H1 (cell line): ENCODE data around the gene DNAAF8. TPM values are rescaled to one million over a fixed set of nuclear protein-coding genes. Genes with fewer than 3 reads are reported as not detected.
A peak's percentile ranks its signal among the peaks of the same experiment; 100 is the strongest.

Experiments used
- BRCA1 ChIP-seq: IDR thresholded peaks from 2 replicates; pipeline ENCODE4 v1.6.1; 2012; ENCODE audit warnings: low read depth, low read length, improper control_type of control experiment
- EGR1 ChIP-seq: IDR thresholded peaks from 2 replicates; pipeline ENCODE4 v1.6.1; 2011; ENCODE audit warnings: low read depth, low read length, borderline replicate concordance
- HDAC6 ChIP-seq: IDR thresholded peaks from one replicate; pipeline ENCODE4 v1.7.1; 2012; ENCODE audit warnings: low read depth, mild to moderate bottlenecking, inconsistent platforms, low read length, moderate library complexity
- JUN ChIP-seq: IDR thresholded peaks from 2 replicates; pipeline ENCODE4 v1.6.1; 2011; ENCODE audit warnings: low read depth, mild to moderate bottlenecking, improper control_type of control experiment, low read length
- KDM4A ChIP-seq: IDR thresholded peaks from one replicate; pipeline ENCODE4 v1.7.1; 2012; ENCODE audit warnings: low read depth, mild to moderate bottlenecking, moderate library complexity, low read length, inconsistent platforms; ENCODE audit not compliant: severe bottlenecking
- KDM5A ChIP-seq: fragments of 200-600 bp; IDR thresholded peaks from 2 replicates; pipeline ENCODE4 v1.7.1; 2012; ENCODE audit warnings: mild to moderate bottlenecking, low read length, inconsistent platforms, mixed read lengths
- NANOG ChIP-seq: IDR thresholded peaks from 2 replicates; pipeline ENCODE4 v1.6.1; 2011; ENCODE audit warnings: low read length, low read depth, mild to moderate bottlenecking, inconsistent platforms; ENCODE audit not compliant: insufficient read depth, poor library complexity, severe bottlenecking
- NRF1 ChIP-seq: IDR thresholded peaks from 2 replicates; pipeline ENCODE4 v1.6.1; 2011; ENCODE audit warnings: mild to moderate bottlenecking, low read depth, low read length, improper control_type of control experiment
- PHF8 ChIP-seq: fragments of 200-600 bp; sonication (generic); conservative IDR thresholded peaks from 2 replicates; pipeline ENCODE4 v1.7.1; 2012; ENCODE audit warnings: low read depth, mild to moderate bottlenecking, inconsistent platforms, low read length, moderate library complexity
- POLR2AphosphoS5 ChIP-seq: IDR thresholded peaks from 2 replicates; pipeline ENCODE4 v1.6.1; 2011; ENCODE audit warnings: low read depth, low read length
- RXRA ChIP-seq: IDR thresholded peaks from 2 replicates; pipeline ENCODE4 v1.6.1; 2011; ENCODE audit warnings: low read depth, mild to moderate bottlenecking, low read length, moderate library complexity; ENCODE audit not compliant: insufficient read depth
- SAP30 ChIP-seq: fragments of 300-600 bp; sonication (generic); IDR thresholded peaks from 2 replicates; pipeline ENCODE4 v1.7.1; 2012; ENCODE audit warnings: low read length, moderate library complexity, mild to moderate bottlenecking, inconsistent platforms; ENCODE audit not compliant: insufficient read depth, insufficient replicate concordance
- SIN3A ChIP-seq, 2 experiments: IDR thresholded peaks in 1 of 2; conservative IDR thresholded peaks in 1 of 2; 2 replicates each; pipeline ENCODE4 v1.6.1; 2011 to 2012; ENCODE audit warnings: low read length in 2 of 2, improper control_type of control experiment in 1 of 2, low read depth in 1 of 2, mild to moderate bottlenecking in 1 of 2
- SIRT6 ChIP-seq: IDR thresholded peaks from one replicate; pipeline ENCODE4 v1.7.1; 2012; ENCODE audit warnings: low read length, inconsistent platforms
- SP1 ChIP-seq: IDR thresholded peaks from 2 replicates; pipeline ENCODE4 v1.6.1; 2011; ENCODE audit warnings: low read depth, low read length
- TAF1 ChIP-seq: IDR thresholded peaks from 2 replicates; pipeline ENCODE4 v1.6.1; 2011; ENCODE audit warnings: mild to moderate bottlenecking, low read depth, low read length
- TAF7 ChIP-seq: optimal IDR thresholded peaks from 2 replicates; pipeline ENCODE3; 2011; ENCODE audit warnings: low read depth, mild to moderate bottlenecking, inconsistent platforms, low read length, moderate library complexity, borderline replicate concordance
- TBP ChIP-seq: IDR thresholded peaks from 2 replicates; pipeline ENCODE4 v1.6.1; 2011; ENCODE audit warnings: low read depth, low read length, improper control_type of control experiment
- TEAD4 ChIP-seq: IDR thresholded peaks from 2 replicates; pipeline ENCODE4 v1.6.1; 2012; ENCODE audit warnings: low read depth, low read length, inconsistent platforms, mixed read lengths
- YY1 ChIP-seq: IDR thresholded peaks from 2 replicates; pipeline ENCODE4 v1.6.1; 2011; ENCODE audit warnings: low read depth, mild to moderate bottlenecking, low read length
- polyA plus RNA-seq, 7 experiments: library from polyadenylated mRNA; depleted of rRNA in 3 of 7; stranded (reverse) in 5 of 7; unstranded in 2 of 7; fragments of >200 nt in 5 of 7; fragments of 200-250 nt in 2 of 7; gene quantifications; 1 replicate in 5 of 7; 2 replicates in 1 of 7; 4 replicates in 1 of 7; pipeline versions ENCODE4 v1.2.1 to v1.2.3, GENCODE V29; 2011 to 2013; ENCODE audit warnings: missing spikeins in 2 of 7, mixed read lengths in 2 of 7
- total RNA-seq: library from RNA; stranded (reverse); fragmentation: NEBNext Ultra II Directional; extraction: Animal tissue kit (Norgen Biotek cat#: 25700); gene quantifications from 2 replicates; pipeline ENCODE4 v1.2.1, GENCODE V29; 2021
- TF ChIP-seq, protein P1 (sequence below): IDR thresholded peaks from 2 replicates; pipeline ENCODE4 v1.6.1; 2012; ENCODE audit warnings: low read length, inconsistent platforms

DNAAF8 gene
- total and polyA plus RNA-seq, 2 of the 8 experiments (the other 6 are each of a cell fraction or from before 2014, with no cell fraction given) = 0.39 TPM; not detected in 1

DNA sequence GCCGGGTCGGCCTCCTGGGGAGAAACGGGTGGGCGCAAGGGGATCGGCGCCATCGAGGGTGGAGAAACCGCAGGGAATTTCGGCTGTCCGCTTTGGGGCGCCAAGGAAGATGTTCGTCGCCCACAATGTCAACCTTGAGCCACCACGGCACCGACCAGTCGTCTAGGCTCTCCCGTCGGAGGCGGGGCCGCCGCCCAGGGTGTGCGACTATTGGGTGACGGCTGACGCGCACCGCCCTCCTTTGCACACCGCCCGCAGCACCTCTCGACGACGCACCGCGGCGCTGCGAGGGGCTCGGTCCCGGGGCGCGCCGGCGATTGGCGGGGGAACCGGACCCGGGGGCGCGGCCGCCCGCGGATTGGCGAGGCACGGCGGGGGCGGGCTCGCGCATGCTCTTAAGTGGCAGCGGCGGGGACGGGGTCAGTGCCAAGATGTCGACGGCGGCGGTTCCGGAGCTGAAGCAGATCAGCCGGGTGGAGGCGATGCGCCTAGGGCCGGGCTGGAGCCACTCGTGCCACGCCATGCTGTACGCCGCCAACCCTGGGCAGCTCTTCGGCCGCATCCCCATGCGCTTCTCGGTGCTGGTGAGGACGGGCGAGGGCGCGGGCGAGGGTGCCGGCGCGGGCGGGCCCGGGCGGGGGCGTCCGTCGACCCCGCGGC is 40.9 kb upstream of the DNAAF8 start, which contains the start of gene NUDT16L1 (continued):
- TF ChIP-seq BRCA1 (no peak), KDM5A (no peak), KDM4A (peak; percentile 73), PHF8 (peak; percentile 88), RXRA (no peak), YY1 (peak; percentile 50; the same call in 1 of the 2 replicates), TAF7 (peak; percentile 76), TEAD4 (no peak), SIRT6 (no peak), POLR2AphosphoS5 (peak; percentile 49), JUN (no peak), TBP (peak; percentile 89; the same call in 1 of the 2 replicates), SAP30 (no peak), NRF1 (peak; percentile 54), SIN3A (conservative IDR thresholded peaks at IDR 0.05 in 1 of 2, IDR thresholded peaks at IDR 0.05 in 1 of 2; ENCODE audit: low read depth in 1 of 2, low read length in 2 of 2) (0 out of 4 replicates have a peak, but pooled peaks have one; percentile 7 to 49), EGR1 (peak; percentile 87; the same call in 1 of the 2 replicates), SP1 (peak; percentile 60; the same call in 1 of the 2 replicates), TAF1 (peak; percentile 82), HDAC6 (no peak), NANOG (peak; percentile 42)
- TF ChIP-seq, protein P1, sequence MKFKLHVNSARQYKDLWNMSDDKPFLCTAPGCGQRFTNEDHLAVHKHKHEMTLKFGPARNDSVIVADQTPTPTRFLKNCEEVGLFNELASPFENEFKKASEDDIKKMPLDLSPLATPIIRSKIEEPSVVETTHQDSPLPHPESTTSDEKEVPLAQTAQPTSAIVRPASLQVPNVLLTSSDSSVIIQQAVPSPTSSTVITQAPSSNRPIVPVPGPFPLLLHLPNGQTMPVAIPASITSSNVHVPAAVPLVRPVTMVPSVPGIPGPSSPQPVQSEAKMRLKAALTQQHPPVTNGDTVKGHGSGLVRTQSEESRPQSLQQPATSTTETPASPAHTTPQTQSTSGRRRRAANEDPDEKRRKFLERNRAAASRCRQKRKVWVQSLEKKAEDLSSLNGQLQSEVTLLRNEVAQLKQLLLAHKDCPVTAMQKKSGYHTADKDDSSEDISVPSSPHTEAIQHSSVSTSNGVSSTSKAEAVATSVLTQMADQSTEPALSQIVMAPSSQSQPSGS = no peak
- TF ChIP-seq, all 59 proteins: peak for 14
